Measurements from ENCODE around the gene PLXNA4. TPM values are rescaled to one million over a fixed set of nuclear protein-coding genes. Genes with fewer than 3 reads are reported as not detected.

Gene PLXNA4
- polyA plus RNA-seq, 1 donor (not counting 4 experiments of a cell fraction or from before 2014, with no cell fraction given) = 0.01 TPM

DNA sequence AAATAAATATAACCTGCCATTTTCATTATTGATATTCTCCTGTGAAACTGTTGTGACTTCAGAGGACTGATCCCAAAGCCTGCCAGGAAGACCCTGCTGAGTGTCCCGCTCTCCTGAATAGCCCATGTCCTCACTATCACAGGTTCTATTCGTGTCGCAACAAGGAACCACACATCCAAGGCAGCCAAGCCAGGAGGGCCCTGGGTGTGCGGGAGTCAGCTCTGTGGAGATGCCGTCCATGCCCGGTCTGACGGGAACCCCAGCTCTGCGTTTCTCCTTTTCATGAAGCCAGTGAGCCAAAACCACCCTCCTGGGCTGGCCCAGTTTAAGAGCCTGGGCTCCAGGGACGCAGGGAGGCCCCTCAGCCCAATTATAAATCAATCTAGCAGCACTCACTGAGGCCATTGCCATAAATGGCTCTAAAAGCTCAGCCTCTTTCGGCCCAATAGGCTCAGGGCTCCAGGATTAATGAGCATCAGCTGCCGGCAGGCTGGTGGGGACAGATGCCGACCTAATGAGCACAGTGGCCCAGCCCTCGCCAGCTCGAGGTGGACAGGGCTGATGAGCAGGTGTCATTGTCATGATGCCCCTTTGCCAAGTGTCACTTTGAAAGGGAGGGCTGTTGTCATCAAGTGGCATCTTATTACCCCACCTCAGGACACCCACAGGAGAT, 177.9 kb downstream of the PLXNA4 start:
- H3K9ac ChIP-seq (ENCODE audit: control insufficient read depth, extremely low read depth, insufficient read depth, low read length) = no peak overlapping the region
- no peak overlapping the region for H2AFZ ChIP-seq (ENCODE audit: control insufficient read depth, low read length)
- H3K79me2 ChIP-seq (ENCODE audit: control insufficient read depth, insufficient read depth, low read length) = no peaks in the 10 kb centered on the region
- DNase-seq (ENCODE audit: low read depth, low spot score) (no peak), FAIRE-seq (no peak)
- no peaks in the 10 kb centered on the region for H4K20me1 ChIP-seq (ENCODE audit: control insufficient read depth, extremely low read depth, insufficient read depth, low read length)
- peaks cover 37% of the 10 kb centered on the region for H3K27me3 ChIP-seq (ENCODE audit: control insufficient read depth, extremely low read depth, insufficient read depth, low read length)
- dilution Hi-C loops (cut with MboI; ENCODE audit: extremely low pct_ligation_motif_present, low sequenced_read_pairs) = no loop called here
- TF ChIP-seq, protein P1, sequence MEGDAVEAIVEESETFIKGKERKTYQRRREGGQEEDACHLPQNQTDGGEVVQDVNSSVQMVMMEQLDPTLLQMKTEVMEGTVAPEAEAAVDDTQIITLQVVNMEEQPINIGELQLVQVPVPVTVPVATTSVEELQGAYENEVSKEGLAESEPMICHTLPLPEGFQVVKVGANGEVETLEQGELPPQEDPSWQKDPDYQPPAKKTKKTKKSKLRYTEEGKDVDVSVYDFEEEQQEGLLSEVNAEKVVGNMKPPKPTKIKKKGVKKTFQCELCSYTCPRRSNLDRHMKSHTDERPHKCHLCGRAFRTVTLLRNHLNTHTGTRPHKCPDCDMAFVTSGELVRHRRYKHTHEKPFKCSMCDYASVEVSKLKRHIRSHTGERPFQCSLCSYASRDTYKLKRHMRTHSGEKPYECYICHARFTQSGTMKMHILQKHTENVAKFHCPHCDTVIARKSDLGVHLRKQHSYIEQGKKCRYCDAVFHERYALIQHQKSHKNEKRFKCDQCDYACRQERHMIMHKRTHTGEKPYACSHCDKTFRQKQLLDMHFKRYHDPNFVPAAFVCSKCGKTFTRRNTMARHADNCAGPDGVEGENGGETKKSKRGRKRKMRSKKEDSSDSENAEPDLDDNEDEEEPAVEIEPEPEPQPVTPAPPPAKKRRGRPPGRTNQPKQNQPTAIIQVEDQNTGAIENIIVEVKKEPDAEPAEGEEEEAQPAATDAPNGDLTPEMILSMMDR (optimal IDR thresholded peaks at IDR 0.05 in 1 of 3, IDR thresholded peaks at IDR 0.05 in 1 of 3, conservative IDR thresholded peaks at IDR 0.05 in 1 of 3; ENCODE audit: extremely low read depth in 1 of 3, insufficient read depth in 2 of 3, low read length in 3 of 3) = no peak
- TF ChIP-seq EZH2 (IDR thresholded peaks at IDR 0.05; ENCODE audit: low read length) = no peak
- no peaks in the 10 kb centered on the region for H3K9me1 ChIP-seq (ENCODE audit: control insufficient read depth, extremely low read depth, insufficient read depth, low read length)
- H3K4me1 ChIP-seq (ENCODE audit: control insufficient read depth, extremely low read depth, insufficient read depth, low read length) = no peaks in the 10 kb centered on the region
- no peak overlapping the region for H3K4me2 ChIP-seq (ENCODE audit: control insufficient read depth, extremely low read depth, insufficient read depth, low read depth, low read length)
- H3K9me3 ChIP-seq (ENCODE audit: control insufficient read depth, low read depth, low read length) = no peaks in the 10 kb centered on the region
- no peak overlapping the region for H3K4me3 ChIP-seq (ENCODE audit: control insufficient read depth in 2 of 3, extremely low read depth in 1 of 3, insufficient read depth in 2 of 3, low read depth in 1 of 3, low read length in 3 of 3)
- no peak overlapping the region for H3K27ac ChIP-seq (ENCODE audit: control insufficient read depth, insufficient read depth, low read length)
- no peaks in the 10 kb centered on the region for H3K36me3 ChIP-seq (ENCODE audit: control insufficient read depth in 2 of 2, extremely low read depth in 1 of 2, insufficient read depth in 2 of 2, low read length in 2 of 2)

GRCh38 chr7:132397070-132397469, 179.2 kb downstream of the PLXNA4 start:
- no peak for FAIRE-seq
- no peak overlapping the region for H2AFZ ChIP-seq (ENCODE audit: control insufficient read depth, low read length)
- H3K79me2 ChIP-seq (ENCODE audit: control insufficient read depth, insufficient read depth, low read length) = no peaks in the 10 kb centered on the region
- no peak overlapping the region for H3K9ac ChIP-seq (ENCODE audit: control insufficient read depth, extremely low read depth, insufficient read depth, low read length)
- H3K4me3 ChIP-seq (ENCODE audit: control insufficient read depth in 2 of 3, extremely low read depth in 1 of 3, insufficient read depth in 2 of 3, low read depth in 1 of 3, low read length in 3 of 3) = no peak overlapping the region
- H3K4me1 ChIP-seq (ENCODE audit: control insufficient read depth, extremely low read depth, insufficient read depth, low read length) = no peaks in the 10 kb centered on the region
- no peak overlapping the region for H3K4me2 ChIP-seq (ENCODE audit: control insufficient read depth, extremely low read depth, insufficient read depth, low read depth, low read length)
- H3K27me3 ChIP-seq (ENCODE audit: control insufficient read depth, extremely low read depth, insufficient read depth, low read length) = peaks cover 31% of the 10 kb centered on the region
- TF ChIP-seq EZH2 (IDR thresholded peaks at IDR 0.05; ENCODE audit: low read length) = no peak
- TF ChIP-seq, protein P1 (optimal IDR thresholded peaks at IDR 0.05 in 1 of 3, IDR thresholded peaks at IDR 0.05 in 1 of 3, conservative IDR thresholded peaks at IDR 0.05 in 1 of 3; ENCODE audit: extremely low read depth in 1 of 3, insufficient read depth in 2 of 3, low read length in 3 of 3) = no peak
- no peak for DNase-seq (ENCODE audit: low read depth, low spot score)
- no peaks in the 10 kb centered on the region for H3K36me3 ChIP-seq (ENCODE audit: control insufficient read depth in 2 of 2, extremely low read depth in 1 of 2, insufficient read depth in 2 of 2, low read length in 2 of 2)
- H3K9me3 ChIP-seq (ENCODE audit: control insufficient read depth, low read depth, low read length) = no peaks in the 10 kb centered on the region
- H4K20me1 ChIP-seq (ENCODE audit: control insufficient read depth, extremely low read depth, insufficient read depth, low read length) = no peaks in the 10 kb centered on the region
- H3K9me1 ChIP-seq (ENCODE audit: control insufficient read depth, extremely low read depth, insufficient read depth, low read length) = no peaks in the 10 kb centered on the region
- no peak overlapping the region for H3K27ac ChIP-seq (ENCODE audit: control insufficient read depth, insufficient read depth, low read length)
- dilution Hi-C loops (cut with MboI; ENCODE audit: extremely low pct_ligation_motif_present, low sequenced_read_pairs) = no loop called here

Measured in keratinocyte (primary cell).